ENCODE data around the gene RASAL2. TPM values are rescaled to one million over a fixed set of nuclear protein-coding genes. Genes with fewer than 3 reads are reported as not detected.
A peak's percentile ranks its signal among the peaks of the same experiment; 100 is the strongest.

RASAL2 gene
- total RNA-seq, 2 donors from 2014 or later, result 9.9 to 20.4 TPM

- Histone ChIP-seq H3K27me3 (no peaks in the 10 kb centered on the region), H3K27ac (no peak overlapping the region), H3K9me3 (no peaks in the 10 kb centered on the region), H3K4me3 (no peak overlapping the region), H3K36me3 (replicated peaks in 1 of 2; ENCODE audit: insufficient read depth in 1 of 2, low read depth in 2 of 2) (no peaks in the 10 kb centered on the region), H3K4me1 (no peaks in the 10 kb centered on the region)
- intact Hi-C loops (cut with DNase I), result no loop called here
- no peak for ATAC-seq
- no peak for DNase-seq
- TF ChIP-seq, protein P1, sequence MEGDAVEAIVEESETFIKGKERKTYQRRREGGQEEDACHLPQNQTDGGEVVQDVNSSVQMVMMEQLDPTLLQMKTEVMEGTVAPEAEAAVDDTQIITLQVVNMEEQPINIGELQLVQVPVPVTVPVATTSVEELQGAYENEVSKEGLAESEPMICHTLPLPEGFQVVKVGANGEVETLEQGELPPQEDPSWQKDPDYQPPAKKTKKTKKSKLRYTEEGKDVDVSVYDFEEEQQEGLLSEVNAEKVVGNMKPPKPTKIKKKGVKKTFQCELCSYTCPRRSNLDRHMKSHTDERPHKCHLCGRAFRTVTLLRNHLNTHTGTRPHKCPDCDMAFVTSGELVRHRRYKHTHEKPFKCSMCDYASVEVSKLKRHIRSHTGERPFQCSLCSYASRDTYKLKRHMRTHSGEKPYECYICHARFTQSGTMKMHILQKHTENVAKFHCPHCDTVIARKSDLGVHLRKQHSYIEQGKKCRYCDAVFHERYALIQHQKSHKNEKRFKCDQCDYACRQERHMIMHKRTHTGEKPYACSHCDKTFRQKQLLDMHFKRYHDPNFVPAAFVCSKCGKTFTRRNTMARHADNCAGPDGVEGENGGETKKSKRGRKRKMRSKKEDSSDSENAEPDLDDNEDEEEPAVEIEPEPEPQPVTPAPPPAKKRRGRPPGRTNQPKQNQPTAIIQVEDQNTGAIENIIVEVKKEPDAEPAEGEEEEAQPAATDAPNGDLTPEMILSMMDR (IDR thresholded peaks at IDR 0.05), result no peak
- TF ChIP-seq POLR2A (IDR thresholded peaks at IDR 0.05), result no peak
- 91 to 97% methylated on average over 1 of the region's 1 CpG for WGBS, 2 donors
Measured at GRCh38 chr1:178358456-178358855, 264.6 kb downstream of the RASAL2 start.

- TF ChIP-seq POLR2A (IDR thresholded peaks at IDR 0.05), result no peak
- TF ChIP-seq, protein P1 (IDR thresholded peaks at IDR 0.05), result no peak
- Histone ChIP-seq H3K9me3 (no peaks in the 10 kb centered on the region), H3K4me1 (peaks cover 14% of the 10 kb centered on the region), H3K27me3 (no peaks in the 10 kb centered on the region), H3K4me3 (no peak overlapping the region), H3K27ac (peak overlapping the region in 1 of 4 donors; percentile 0), H3K36me3 (replicated peaks in 1 of 2; ENCODE audit: insufficient read depth in 1 of 2, low read depth in 2 of 2) (no peaks in the 10 kb centered on the region)
- ATAC-seq, result no peak
- intact Hi-C loops (cut with DNase I), result no loop called here
- no peak for DNase-seq
- 45 to 69% methylated on average over 4 of the region's 4 CpGs for WGBS, 2 donors
Measured at GRCh38 chr1:178360421-178360820, 266.5 kb downstream of the RASAL2 start.

DNA sequence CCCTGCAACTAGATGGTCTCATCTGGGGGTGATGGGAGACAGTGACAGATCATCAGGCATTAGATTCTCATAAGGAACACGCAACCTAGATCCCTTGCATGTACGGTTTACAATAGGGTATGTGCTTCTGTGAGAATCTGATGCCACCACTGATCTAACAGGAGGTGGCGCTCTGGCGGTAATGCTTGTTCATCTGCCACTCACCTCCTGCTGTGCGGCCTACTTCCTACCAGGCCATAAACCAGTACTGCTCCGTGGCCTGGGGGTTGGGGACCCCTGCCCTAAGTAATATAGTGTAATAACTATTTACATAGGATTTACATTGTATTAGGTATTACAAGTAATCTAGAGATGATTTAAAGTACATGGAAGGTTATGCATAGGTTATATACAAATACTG is 267.9 kb downstream of the RASAL2 start:
- ATAC-seq (no peak), DNase-seq (no peak)
- no peak for TF ChIP-seq POLR2A (IDR thresholded peaks at IDR 0.05)
- TF ChIP-seq, protein P1 (IDR thresholded peaks at IDR 0.05), result no peak
- H3K36me3 ChIP-seq (replicated peaks in 1 of 2; ENCODE audit: insufficient read depth in 1 of 2, low read depth in 2 of 2), result no peaks in the 10 kb centered on the region
- H3K9me3 ChIP-seq, result no peaks in the 10 kb centered on the region
- intact Hi-C loops (cut with DNase I), result no loop called here
- H3K4me1 ChIP-seq, result peaks cover 15% of the 10 kb centered on the region
- H3K27me3 ChIP-seq, result no peaks in the 10 kb centered on the region
- 97 to 99% methylated on average over 5 to 6 of the region's 6 CpGs for WGBS, 2 donors
- no peak overlapping the region for H3K27ac ChIP-seq
- no peak overlapping the region for H3K4me3 ChIP-seq

GRCh38 chr1:178362747-178363146 is 268.8 kb downstream of the RASAL2 start:
- WGBS, 2 donors, result 93 to 94% methylated on average over 4 of the region's 4 CpGs
- peaks cover 15% of the 10 kb centered on the region for H3K4me1 ChIP-seq
- ATAC-seq, result no peak
- no peak for DNase-seq
- H3K4me3 ChIP-seq, result no peak overlapping the region
- H3K27ac ChIP-seq, result no peak overlapping the region
- intact Hi-C loops (cut with DNase I), result no loop called here
- TF ChIP-seq POLR2A (IDR thresholded peaks at IDR 0.05), result no peak
- TF ChIP-seq, protein P1 (IDR thresholded peaks at IDR 0.05), result no peak
- no peaks in the 10 kb centered on the region for H3K27me3 ChIP-seq
- H3K36me3 ChIP-seq (replicated peaks in 1 of 2; ENCODE audit: insufficient read depth in 1 of 2, low read depth in 2 of 2), result no peaks in the 10 kb centered on the region
- H3K9me3 ChIP-seq, result no peaks in the 10 kb centered on the region

- no peaks in the 10 kb centered on the region for H3K36me3 ChIP-seq (replicated peaks in 1 of 2; ENCODE audit: insufficient read depth in 1 of 2, low read depth in 2 of 2)
Measured at GRCh38 chr1:178364782-178365181, 270.9 kb downstream of the RASAL2 start.

More at GRCh38 chr1:178364782-178365181, 270.9 kb downstream of the RASAL2 start:
- H3K27me3 ChIP-seq, result no peaks in the 10 kb centered on the region
- TF ChIP-seq POLR2A (IDR thresholded peaks at IDR 0.05), result no peak
- TF ChIP-seq, protein P1 (IDR thresholded peaks at IDR 0.05), result no peak
- 6 to 21% methylated on average over 1 of the region's 1 CpG for WGBS, 2 donors
- ATAC-seq, result no peak
- DNase-seq, result no peak
- no peaks in the 10 kb centered on the region for H3K9me3 ChIP-seq
- H3K27ac ChIP-seq, result peak overlapping the region in 1 of 4 donors; percentile 44
- intact Hi-C loops (cut with DNase I), result no loop called here
- no peak overlapping the region for H3K4me3 ChIP-seq
- peaks cover 15% of the 10 kb centered on the region for H3K4me1 ChIP-seq
